Cardiac muscle cell (in vitro differentiated cells and primary cell): Measurements from ENCODE around the gene SH3BP2. TPM values are rescaled to one million over a fixed set of nuclear protein-coding genes. Genes with fewer than 3 reads are reported as not detected.
A peak's percentile ranks its signal among the peaks of the same experiment; 100 is the strongest.

Source experiments
- DNase-seq, 2 donors: peaks; one replicate each; pipeline versions ENCODE4 v3.0.0 to v3.0.0-alpha.2; 2010 to 2017; ENCODE audit warnings: low read depth in 1 of 2, low spot score in 1 of 2
- H3K27ac ChIP-seq: fragments of 200-600 bp; sonication (generic); 2 replicates; pipeline ENCODE4 v1.5.1; 2016
- H3K27me3 ChIP-seq: fragments of 200-600 bp; sonication (generic); 2 replicates; pipeline ENCODE4 v1.6.0; 2016; ENCODE audit warnings: control low read depth
- H3K36me3 ChIP-seq: fragments of 200-600 bp; sonication (generic); 2 replicates; pipeline ENCODE4 v1.5.1; 2016; ENCODE audit warnings: control low read depth
- H3K4me1 ChIP-seq: fragments of 200-600 bp; sonication (generic); 2 replicates; pipeline ENCODE4 v1.8.1; 2017; ENCODE audit warnings: low read depth, mild to moderate bottlenecking, mixed run types
- H3K4me3 ChIP-seq: fragments of 200-600 bp; sonication (generic); 2 replicates; pipeline ENCODE4 v1.5.1; 2016; ENCODE audit warnings: mild to moderate bottlenecking
- H3K9me3 ChIP-seq: fragments of 200-600 bp; sonication (generic); 2 replicates; pipeline ENCODE4 v1.5.1; 2017; ENCODE audit warnings: low read depth, mild to moderate bottlenecking, control low read depth
- polyA plus RNA-seq: library from polyadenylated mRNA; unstranded; fragments of >200 nt; fragmentation: Nextera tagmentation; extraction: Ambion mirVana; gene quantifications from 2 replicates; pipeline ENCODE4 v1.2.1, GENCODE V29; 2016
- total RNA-seq: library from RNA; depleted of rRNA; stranded (reverse); fragments of >200 nt; gene quantifications from 2 replicates; pipeline ENCODE4 v1.2.3, GENCODE V29; 2016
- TF ChIP-seq, protein P1 (sequence below): IDR thresholded peaks from 2 replicates; pipeline ENCODE4 v1.5.1; 2012; ENCODE audit warnings: low read depth, mild to moderate bottlenecking, low read length

SH3BP2 gene
- total and polyA plus RNA-seq, 2 experiments from 2014 or later = 8.5 to 31.7 TPM

DNA sequence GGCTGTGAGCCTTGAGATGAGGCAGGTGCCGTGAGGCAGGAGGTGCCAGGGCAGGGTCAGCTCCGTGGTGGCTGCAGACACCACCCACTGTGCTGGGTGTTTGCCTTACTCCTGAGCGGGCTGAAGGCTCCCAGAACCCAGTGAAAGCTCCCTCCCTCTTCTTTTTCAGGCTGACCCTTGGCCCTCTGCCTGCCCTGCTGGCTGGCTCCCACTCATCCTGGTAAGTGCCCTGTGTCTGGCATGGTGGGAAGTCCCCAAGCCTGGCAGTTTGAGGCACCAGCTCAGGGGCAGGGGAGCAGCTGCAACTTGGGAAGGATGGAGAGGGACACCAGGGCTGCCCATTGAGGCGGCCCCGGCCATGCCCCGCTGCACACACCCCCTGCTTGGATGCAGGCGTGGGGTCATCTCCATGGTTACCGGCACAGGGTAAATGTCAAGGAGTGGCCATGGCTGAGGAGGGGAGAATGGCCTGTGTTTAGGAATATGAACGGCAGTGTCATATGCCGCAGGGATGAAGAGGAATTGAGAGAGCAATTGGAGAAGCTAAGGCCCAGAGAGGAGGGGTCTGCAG lies 16.8 kb downstream of the SH3BP2 start:
- no peak for DNase-seq
- no peak overlapping the region for H3K4me3 ChIP-seq
- no peak overlapping the region for H3K27ac ChIP-seq
- H3K4me1 ChIP-seq = peaks cover 9% of the 10 kb centered on the region
- H3K9me3 ChIP-seq = no peaks in the 10 kb centered on the region
- no peaks in the 10 kb centered on the region for H3K36me3 ChIP-seq
- TF ChIP-seq, protein P1, sequence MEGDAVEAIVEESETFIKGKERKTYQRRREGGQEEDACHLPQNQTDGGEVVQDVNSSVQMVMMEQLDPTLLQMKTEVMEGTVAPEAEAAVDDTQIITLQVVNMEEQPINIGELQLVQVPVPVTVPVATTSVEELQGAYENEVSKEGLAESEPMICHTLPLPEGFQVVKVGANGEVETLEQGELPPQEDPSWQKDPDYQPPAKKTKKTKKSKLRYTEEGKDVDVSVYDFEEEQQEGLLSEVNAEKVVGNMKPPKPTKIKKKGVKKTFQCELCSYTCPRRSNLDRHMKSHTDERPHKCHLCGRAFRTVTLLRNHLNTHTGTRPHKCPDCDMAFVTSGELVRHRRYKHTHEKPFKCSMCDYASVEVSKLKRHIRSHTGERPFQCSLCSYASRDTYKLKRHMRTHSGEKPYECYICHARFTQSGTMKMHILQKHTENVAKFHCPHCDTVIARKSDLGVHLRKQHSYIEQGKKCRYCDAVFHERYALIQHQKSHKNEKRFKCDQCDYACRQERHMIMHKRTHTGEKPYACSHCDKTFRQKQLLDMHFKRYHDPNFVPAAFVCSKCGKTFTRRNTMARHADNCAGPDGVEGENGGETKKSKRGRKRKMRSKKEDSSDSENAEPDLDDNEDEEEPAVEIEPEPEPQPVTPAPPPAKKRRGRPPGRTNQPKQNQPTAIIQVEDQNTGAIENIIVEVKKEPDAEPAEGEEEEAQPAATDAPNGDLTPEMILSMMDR = no peak
- no peaks in the 10 kb centered on the region for H3K27me3 ChIP-seq

DNA sequence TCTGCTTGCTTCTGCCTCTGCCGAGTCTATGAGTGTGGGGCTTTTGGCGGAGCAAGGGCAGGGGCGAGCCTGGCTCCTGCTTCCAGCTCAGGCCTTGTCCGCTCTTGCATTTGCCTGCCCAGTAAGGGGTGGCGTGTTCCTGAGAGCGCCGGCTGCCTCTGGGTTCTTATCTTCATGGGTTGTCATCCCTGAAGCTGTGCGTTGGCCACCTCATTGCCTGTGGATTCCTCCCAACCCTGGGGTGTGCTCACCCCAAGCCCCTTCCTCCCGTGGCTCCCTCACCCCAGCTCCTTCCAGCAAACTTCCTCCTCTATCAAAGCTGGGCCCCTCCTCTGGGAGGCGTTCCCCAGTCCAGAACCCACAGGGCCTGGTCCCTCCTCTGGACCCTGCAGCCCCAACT lies 17.5 kb downstream of the SH3BP2 start:
- no peak for DNase-seq
- H3K4me1 ChIP-seq = peaks cover 9% of the 10 kb centered on the region
- H3K36me3 ChIP-seq = no peaks in the 10 kb centered on the region
- no peak overlapping the region for H3K27ac ChIP-seq
- H3K4me3 ChIP-seq = no peak overlapping the region
- TF ChIP-seq, protein P1 = no peak
- H3K9me3 ChIP-seq = no peaks in the 10 kb centered on the region
- H3K27me3 ChIP-seq = no peaks in the 10 kb centered on the region

DNA sequence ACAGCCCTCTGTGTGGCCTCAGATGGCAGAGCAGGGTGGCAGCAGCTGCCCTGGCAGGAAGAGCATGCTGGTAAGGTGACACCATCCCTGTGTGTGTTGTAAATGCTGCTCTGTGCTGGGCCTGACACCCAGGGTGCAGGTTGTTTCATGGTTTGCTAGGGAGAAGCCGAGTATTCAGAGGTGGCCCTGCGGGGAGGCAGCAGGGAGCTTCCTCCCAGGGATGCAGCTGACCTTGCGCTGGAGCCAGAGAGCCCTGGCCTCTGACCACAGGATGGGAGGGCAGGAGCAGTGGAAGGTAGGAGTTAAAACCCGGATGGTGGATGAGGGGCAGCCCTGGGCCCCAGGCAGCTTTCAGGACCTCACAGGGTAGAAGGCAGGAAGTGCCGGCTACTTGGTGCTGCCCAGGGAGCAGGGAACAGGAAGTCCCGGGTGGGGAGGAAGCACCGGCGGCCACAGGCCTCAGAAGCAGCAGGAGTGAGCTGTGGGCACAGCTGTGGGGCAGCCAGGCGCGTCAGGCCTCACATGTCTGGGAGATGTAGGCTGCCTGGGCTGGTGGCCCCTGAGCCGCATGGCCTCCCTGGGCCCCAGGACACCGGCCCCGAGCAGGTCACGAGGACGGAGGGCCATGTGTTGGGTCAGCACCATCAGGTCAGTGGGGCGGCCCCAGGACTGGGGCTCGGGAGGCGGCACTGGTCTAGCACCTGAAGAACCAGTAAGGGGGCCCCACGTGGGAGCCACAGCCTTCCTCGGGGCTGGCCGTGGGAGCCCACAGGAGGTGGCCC lies 19.1 kb downstream of the SH3BP2 start:
- Histone ChIP-seq H3K36me3 (no peaks in the 10 kb centered on the region), H3K27ac (no peak overlapping the region), H3K27me3 (no peaks in the 10 kb centered on the region), H3K4me1 (peaks cover 9% of the 10 kb centered on the region), H3K4me3 (no peak overlapping the region), H3K9me3 (no peaks in the 10 kb centered on the region)
- peak; percentile 50 to 82 for DNase-seq
- TF ChIP-seq, protein P1 = no peak

DNA sequence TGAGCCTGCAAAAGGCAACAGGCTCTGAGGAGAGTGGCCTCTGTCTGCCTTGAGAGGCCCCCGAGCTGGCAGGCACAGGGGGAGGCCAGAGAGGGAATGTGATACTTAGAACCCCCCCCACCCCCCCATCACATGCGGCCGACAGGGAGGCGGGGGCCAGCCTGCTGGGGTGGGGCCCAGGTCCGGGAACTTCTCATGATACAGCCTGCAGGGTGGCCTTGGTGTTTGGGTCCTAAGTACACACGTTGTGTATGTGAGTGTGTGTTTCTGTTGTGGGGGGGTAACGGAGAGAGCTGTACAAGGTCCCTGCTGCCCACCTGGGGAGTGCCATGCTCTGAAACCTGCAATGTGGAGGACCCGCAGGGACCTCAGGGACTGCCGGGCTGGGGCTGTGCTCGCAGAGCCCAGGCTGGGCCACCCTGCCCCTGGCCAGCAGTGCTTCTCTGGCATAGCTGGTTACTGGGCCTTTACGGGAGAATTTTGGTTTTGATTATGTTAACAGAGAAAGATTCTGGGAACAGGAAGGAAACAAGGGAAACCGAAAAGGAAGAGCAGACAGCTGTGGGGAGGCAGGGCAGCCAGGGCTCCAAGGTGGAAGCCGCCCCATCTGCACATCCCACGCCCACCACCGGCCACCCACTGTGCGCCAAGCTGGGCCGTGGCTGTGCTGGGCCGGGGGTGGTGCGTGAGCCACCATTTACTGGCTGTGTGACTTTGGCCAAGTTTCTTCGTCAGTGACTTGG lies 19.9 kb downstream of the SH3BP2 start:
- H3K9me3 ChIP-seq = no peaks in the 10 kb centered on the region
- no peaks in the 10 kb centered on the region for H3K27me3 ChIP-seq
- no peak overlapping the region for H3K27ac ChIP-seq
- TF ChIP-seq, protein P1 = no peak
- H3K4me3 ChIP-seq = no peak overlapping the region
- no peaks in the 10 kb centered on the region for H3K36me3 ChIP-seq
- no peak for DNase-seq
- peaks cover 9% of the 10 kb centered on the region for H3K4me1 ChIP-seq

DNA sequence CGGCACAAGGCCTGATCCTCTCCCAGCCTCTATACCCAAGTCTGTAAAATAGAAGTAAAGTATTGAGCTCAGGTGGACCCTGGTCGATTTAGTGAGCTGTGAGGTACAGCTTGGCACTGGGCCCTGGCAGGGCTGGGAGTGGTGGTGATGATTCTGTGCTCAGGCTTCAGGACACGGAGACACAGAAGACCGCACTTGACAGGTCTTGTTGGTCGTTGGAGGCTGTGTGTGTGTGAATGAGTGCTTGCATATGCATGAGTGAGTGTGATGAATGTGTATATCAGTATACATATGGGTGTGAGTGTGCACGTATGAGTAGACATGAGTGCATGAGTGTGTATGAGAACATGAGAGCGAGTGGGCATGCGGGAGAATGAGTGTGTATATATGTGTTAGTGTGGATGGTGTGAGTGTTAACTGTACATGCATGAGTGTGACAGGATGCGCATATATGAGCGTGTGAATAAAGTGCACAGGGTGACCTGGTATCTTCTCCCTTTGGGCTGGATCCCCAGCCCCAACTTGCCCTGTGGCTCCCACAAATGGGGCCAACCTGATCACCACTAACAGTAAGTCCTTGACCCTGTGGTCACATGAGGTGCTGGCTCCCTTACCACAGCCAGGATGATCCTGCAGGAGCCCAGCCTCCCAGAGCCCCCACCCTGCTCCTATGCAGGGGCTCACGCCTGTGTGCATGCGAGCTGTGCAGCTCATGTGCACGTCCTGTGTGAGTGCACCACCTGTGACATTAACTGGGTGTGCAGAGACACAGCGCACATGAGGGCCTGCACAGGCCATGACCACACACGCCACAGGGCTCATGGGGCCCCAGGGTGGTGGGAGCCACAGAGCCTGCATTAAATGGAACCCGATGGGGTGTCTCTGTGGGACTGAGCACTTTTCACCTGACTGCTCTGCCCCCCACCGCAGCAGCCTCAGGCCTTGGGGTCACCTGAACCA lies 20.8 kb downstream of the SH3BP2 start:
- peaks cover 9% of the 10 kb centered on the region for H3K4me1 ChIP-seq
- TF ChIP-seq, protein P1 = no peak

More for the DNA sequence above, 20.8 kb downstream of the SH3BP2 start:
- DNase-seq = no peak
- H3K9me3 ChIP-seq = no peaks in the 10 kb centered on the region
- no peaks in the 10 kb centered on the region for H3K36me3 ChIP-seq
- H3K27me3 ChIP-seq = no peaks in the 10 kb centered on the region
- no peak overlapping the region for H3K27ac ChIP-seq
- H3K4me3 ChIP-seq = no peak overlapping the region
